OCI-LY1 (cell line): ENCODE data around the gene SIRPA.

Experiments used
- EZH2 ChIP-seq: fragments of 200-600 bp; sonication (generic), shearing (Covaris generic); IDR thresholded peaks from 2 replicates; pipeline ENCODE4 v1.8.0; 2017; ENCODE audit warnings: borderline replicate concordance, mixed run types, mild to moderate bottlenecking, antibody characterized with exemption, low read length, moderate library complexity, mixed read lengths
- TF ChIP-seq, protein P1 (sequence below): fragments of 200-600 bp; sonication (generic), shearing (Covaris generic); IDR thresholded peaks from 2 replicates; pipeline ENCODE4 v1.5.1; 2017; ENCODE audit warnings: mild to moderate bottlenecking, antibody characterized with exemption, low read length, moderate library complexity, mixed read lengths

DNA sequence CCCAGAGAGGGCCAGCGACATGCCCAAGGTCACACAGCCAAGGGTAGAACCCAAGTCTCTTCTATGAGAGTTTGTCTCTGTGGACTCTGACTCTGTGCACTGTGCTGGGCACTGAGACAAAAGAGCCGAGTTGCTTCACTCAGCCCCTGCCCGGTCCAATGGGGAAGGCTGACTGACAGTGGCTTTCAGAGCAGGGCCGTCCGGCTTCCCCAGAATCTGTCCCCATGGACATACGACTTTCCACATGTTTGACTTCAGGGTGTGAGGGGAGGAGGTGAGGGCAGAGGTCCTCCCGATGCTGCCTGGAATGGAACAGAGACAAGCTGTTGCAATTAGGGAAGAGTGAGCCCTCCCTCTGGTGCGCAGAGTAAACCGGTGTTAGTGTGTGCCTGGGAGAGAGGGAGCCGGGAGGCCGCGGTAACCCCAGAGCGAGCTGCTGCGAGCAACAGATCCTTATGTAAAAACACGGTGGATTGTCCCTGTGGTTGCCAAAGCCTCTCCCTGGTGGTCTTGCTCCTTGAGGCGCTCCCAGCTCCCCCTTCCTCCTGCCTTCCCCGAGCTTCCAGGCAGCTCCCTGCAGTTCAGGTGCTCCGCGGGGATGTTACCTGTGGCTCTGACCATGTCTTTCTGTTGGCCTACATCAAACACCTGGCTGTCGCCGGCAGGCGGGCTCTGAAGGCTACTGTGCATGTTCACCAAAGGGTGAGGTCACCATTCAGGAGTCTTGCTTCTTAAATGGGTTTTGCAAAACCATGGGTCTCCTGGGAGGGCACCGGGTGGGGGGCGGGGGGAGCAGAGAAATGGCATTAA is 672 bp downstream of the SIRPA start:
- TF ChIP-seq, protein P1, sequence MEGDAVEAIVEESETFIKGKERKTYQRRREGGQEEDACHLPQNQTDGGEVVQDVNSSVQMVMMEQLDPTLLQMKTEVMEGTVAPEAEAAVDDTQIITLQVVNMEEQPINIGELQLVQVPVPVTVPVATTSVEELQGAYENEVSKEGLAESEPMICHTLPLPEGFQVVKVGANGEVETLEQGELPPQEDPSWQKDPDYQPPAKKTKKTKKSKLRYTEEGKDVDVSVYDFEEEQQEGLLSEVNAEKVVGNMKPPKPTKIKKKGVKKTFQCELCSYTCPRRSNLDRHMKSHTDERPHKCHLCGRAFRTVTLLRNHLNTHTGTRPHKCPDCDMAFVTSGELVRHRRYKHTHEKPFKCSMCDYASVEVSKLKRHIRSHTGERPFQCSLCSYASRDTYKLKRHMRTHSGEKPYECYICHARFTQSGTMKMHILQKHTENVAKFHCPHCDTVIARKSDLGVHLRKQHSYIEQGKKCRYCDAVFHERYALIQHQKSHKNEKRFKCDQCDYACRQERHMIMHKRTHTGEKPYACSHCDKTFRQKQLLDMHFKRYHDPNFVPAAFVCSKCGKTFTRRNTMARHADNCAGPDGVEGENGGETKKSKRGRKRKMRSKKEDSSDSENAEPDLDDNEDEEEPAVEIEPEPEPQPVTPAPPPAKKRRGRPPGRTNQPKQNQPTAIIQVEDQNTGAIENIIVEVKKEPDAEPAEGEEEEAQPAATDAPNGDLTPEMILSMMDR: no peak
- no peak for TF ChIP-seq EZH2
